K562 (cell line): Measurements from ENCODE around the gene BRAP. TPM values are rescaled to one million over a fixed set of nuclear protein-coding genes. Genes with fewer than 3 reads are reported as not detected.

Experiments
- ATAC-seq: fragments of 200-7000 bp; cut with Tn5 transposase; 3 replicates; pipeline ENCODE4 v1.9.1; 2020; ENCODE audit warnings: moderate library complexity
- BruUV-seq: library from RNA; stranded (reverse); fragments of 400-500 nt; replicated peaks from 2 replicates; lab custom pipeline; 2021; lab: Mats Ljungman, UMichigan
- CTCF ChIA-PET: fragments of 300-600 bp; formaldehyde crosslinking; extraction: SDS; loops from one replicate; lab custom pipeline; 2021; ENCODE audit warnings: low intra/inter-chr PET ratio; lab: Yijun Ruan, JAX
- POLR2A ChIA-PET: fragments of 300-600, 350-650 bp; sonication (Branson Sonifier 250); formaldehyde crosslinking; extraction: SDS; loops from one replicate; lab custom pipeline; 2021; ENCODE audit warnings: antibody characterized with exemption, inconsistent platforms; lab: Yijun Ruan, JAX
- DNase-seq, 4 experiments: peaks; one replicate each; pipeline versions ENCODE4 v3.0.0 to v3.0.0-alpha.2; 2011 to 2018; ENCODE audit warnings: low spot score in 3 of 4, mixed read lengths in 3 of 4; ENCODE audit errors: extremely low read depth in 1 of 4
- FAIRE-seq: peaks from 2 replicates; lab custom pipeline; 2011; peaks lifted over from hg19 to GRCh38; lab: Jason Lieb, UNC
- H2AFZ ChIP-seq: 2 replicates; pipeline ENCODE4 v1.6.0; 2011; ENCODE audit warnings: low read depth, low read length, control low read depth, inconsistent platforms
- H3K27ac ChIP-seq: fragments of 200-600 bp; 3 replicates; pipeline ENCODE4 v1.8.0; 2011; ENCODE audit warnings: low read depth, mild to moderate bottlenecking, control low read depth, inconsistent platforms, low read length, moderate library complexity, mixed read lengths; ENCODE audit errors: extremely low read depth
- H3K27me3 ChIP-seq, 2 experiments: fragments of 300-600 bp in 1 of 2; 2 replicates in 1 of 2; 3 replicates in 1 of 2; pipeline versions ENCODE4 v1.6.0 to v1.8.0; 2011; ENCODE audit warnings: inconsistent platforms in 2 of 2, low read length in 2 of 2, mild to moderate bottlenecking in 1 of 2, mixed read lengths in 1 of 2, moderate library complexity in 1 of 2; ENCODE audit not compliant: control insufficient read depth in 2 of 2, insufficient read depth in 2 of 2
- H3K36me3 ChIP-seq: fragments of 300-600 bp; 3 replicates; pipeline ENCODE4 v1.8.0; 2011; ENCODE audit warnings: mild to moderate bottlenecking, low read length, inconsistent platforms; ENCODE audit not compliant: control insufficient read depth, insufficient read depth
- H3K4me1 ChIP-seq, 2 experiments: fragments of 200-600 bp in 1 of 2; replicated peaks in 1 of 2; 2 replicates in 1 of 2; 3 replicates in 1 of 2; pipeline versions ENCODE4 v1.5.1 to v1.8.0; 2011; ENCODE audit warnings: inconsistent platforms in 2 of 2, low read length in 2 of 2, mild to moderate bottlenecking in 1 of 2, mixed read lengths in 1 of 2, moderate library complexity in 1 of 2; ENCODE audit not compliant: control insufficient read depth in 2 of 2, insufficient read depth in 2 of 2
- H3K4me2 ChIP-seq: 2 replicates; pipeline ENCODE4 v1.6.1; 2011; ENCODE audit warnings: low read length, control low read depth, inconsistent platforms, mixed read lengths; ENCODE audit not compliant: insufficient read depth
- H3K4me3 ChIP-seq: fragments of 200-600 bp; sonication (generic), shearing (Covaris generic); 2 replicates; pipeline ENCODE4 v1.5.1; 2016; ENCODE audit warnings: control low read depth, inconsistent platforms
- H3K79me2 ChIP-seq: fragments of 200-600 bp; 3 replicates; pipeline ENCODE4 v1.8.0; 2011; ENCODE audit warnings: low read length, inconsistent platforms; ENCODE audit not compliant: control insufficient read depth, insufficient read depth
- H3K9ac ChIP-seq, 2 experiments: 2 replicates each; pipeline versions ENCODE4 v1.6.0 to v1.6.1; 2011; ENCODE audit warnings: low read depth in 2 of 2, low read length in 2 of 2, control low read depth in 1 of 2, inconsistent platforms in 1 of 2, mild to moderate bottlenecking in 1 of 2, mixed read lengths in 1 of 2; ENCODE audit not compliant: insufficient read depth in 1 of 2
- H3K9me1 ChIP-seq: one replicate; pipeline ENCODE4 v1.6.0; 2011; ENCODE audit warnings: inconsistent platforms, mild to moderate bottlenecking, low read length, moderate library complexity; ENCODE audit not compliant: control insufficient read depth, insufficient read depth
- H3K9me3 ChIP-seq: replicated peaks from 2 replicates; pipeline ENCODE4 v1.5.1; 2011; ENCODE audit warnings: low read depth, low read length, inconsistent platforms; ENCODE audit not compliant: control insufficient read depth, insufficient read depth
- H4K20me1 ChIP-seq: replicated peaks from 2 replicates; pipeline ENCODE4 v1.6.1; 2011; ENCODE audit warnings: low read length, inconsistent platforms, mixed read lengths; ENCODE audit not compliant: control insufficient read depth, insufficient read depth
- ATF1 ChIP-seq, 2 experiments: fragments of 450-650 bp in 1 of 2; IDR thresholded peaks; 2 replicates each; pipeline ENCODE4 v1.6.1; 2016; ENCODE audit warnings: missing compliant biosample characterization in 1 of 2, missing genetic modification characterization in 1 of 2
- SRSF7 ChIP-seq: fragments of 200-400 bp; formaldehyde crosslinking; optimal IDR thresholded peaks from 2 replicates; pipeline ENCODE3; 2017; ENCODE audit warnings: mild to moderate bottlenecking, low read depth, low read length
- XRCC3 ChIP-seq: fragments of 450-650 bp; IDR thresholded peaks from 2 replicates; pipeline ENCODE4 v1.6.1; 2017; ENCODE audit warnings: mild to moderate bottlenecking, moderate library complexity
- ZBTB7A ChIP-seq: IDR thresholded peaks from 2 replicates; pipeline ENCODE4 v1.6.1; 2011; ENCODE audit warnings: low read depth, mild to moderate bottlenecking, low read length, moderate library complexity, borderline replicate concordance; ENCODE audit not compliant: control insufficient read depth
- WGBS: fragments of 100-300 bp; shearing (Covaris generic); methylation state at CpG from one replicate; pipeline ENCODE4 v1.1.6; 2016; ENCODE audit warnings: low coverage, mixed read lengths; ENCODE audit not compliant: insufficient coverage; ENCODE audit errors: missing lambda C conversion rate; 5-methylcytosine and 5-hydroxymethylcytosine counted together
- in situ Hi-C: fragments of 300-500 bp; cut with MboI; formaldehyde crosslinking; loops from 4 replicates; pipeline ENCODE4 v1.15.0; 2018; ENCODE audit warnings: inconsistent platforms, mixed read lengths
- intact Hi-C: fragments of 100-400 bp; cut with micrococcal nuclease; formaldehyde crosslinking; loops from 2 replicates; pipeline ENCODE4 v1.14.2; 2022
- polyA plus RNA-seq, 8 experiments: library from polyadenylated mRNA; depleted of rRNA in 4 of 8; stranded (reverse) in 5 of 8; unstranded in 3 of 8; fragments of >200 nt; fragmentation: Nextera tagmentation in 2 of 8; fragmentation: Illumina TruSeq in 1 of 8; extraction: Ambion mirVana in 2 of 8; extraction: Trizol in 1 of 8; gene quantifications; 2 replicates each; pipeline versions ENCODE4 v1.2.1 to v1.2.3, GENCODE V29; 2011 to 2014; ENCODE audit warnings: inconsistent platforms in 1 of 8, missing spikeins in 1 of 8
- total RNA-seq, 7 experiments: library from RNA; depleted of rRNA in 6 of 7; stranded (reverse); fragments of >200 nt in 6 of 7; fragmentation: Illumina TruSeq in 2 of 7; extraction: Trizol in 2 of 7; gene quantifications; 2 replicates each; pipeline versions ENCODE4 v1.2.1 to v1.2.3, GENCODE V29; 2011 to 2021; ENCODE audit warnings: low replicate concordance in 1 of 7
- TF ChIP-seq, protein P1 (sequence below): fragments of 250-450 bp; sonication (Bioruptor Pico); IDR thresholded peaks from 2 replicates; pipeline ENCODE4 v1.5.1; 2021; ENCODE audit warnings: mild to moderate bottlenecking
- TF ChIP-seq, protein P2 (sequence below): fragments of 450-650 bp; formaldehyde crosslinking; IDR thresholded peaks from 2 replicates; pipeline ENCODE4 v1.4.0; 2022; ENCODE audit warnings: mild to moderate bottlenecking, moderate library complexity
- TF ChIP-seq, protein P3 (sequence below), 2 experiments: fragments of 450-650 bp in 1 of 2; sonication (generic) in 1 of 2; formaldehyde crosslinking; conservative IDR thresholded peaks; 2 replicates each; pipeline versions ENCODE4 v1.4.0 to v1.8.1; 2020 to 2022; ENCODE audit warnings: mild to moderate bottlenecking in 1 of 2, missing genetic modification reagents in 1 of 2
- TF ChIP-seq, protein P4 (sequence below): sonication (generic); formaldehyde crosslinking; IDR thresholded peaks from 2 replicates; pipeline ENCODE4 v1.8.1; 2022; ENCODE audit warnings: missing genetic modification reagents

The BRAP gene
- total and polyA plus RNA-seq, 9 of the 15 experiments (the other 6 are each of a cell fraction or from before 2014, with no cell fraction given), result 2.2 to 32.6 (median 27.5) TPM

DNA sequence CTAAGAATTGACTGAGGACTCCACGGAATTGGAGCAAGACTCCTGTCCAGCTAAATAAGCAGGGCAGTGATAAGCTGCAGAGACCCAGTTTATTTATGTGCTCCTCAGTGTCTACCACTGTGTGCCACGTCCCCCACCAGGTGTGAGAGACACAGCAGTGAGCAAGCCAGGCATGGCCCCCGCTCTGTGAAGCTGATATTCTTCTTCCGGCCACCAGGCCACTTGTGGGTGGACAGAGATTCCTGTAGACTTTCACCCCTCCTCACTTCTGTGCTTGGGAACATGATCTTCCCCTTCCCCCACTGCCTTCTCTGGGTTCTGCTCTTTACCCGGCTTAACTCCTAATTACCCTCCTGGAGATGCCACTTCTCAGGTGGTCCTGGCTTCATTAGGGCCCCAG is 21.3 kb downstream of the BRAP start:
- BruUV-seq, result no TSS peak
- in situ Hi-C loops, result no loop called here
- CTCF ChIA-PET, result no interaction called here

More for the DNA sequence above, 21.3 kb downstream of the BRAP start:
- Histone ChIP-seq H2AFZ (no peak overlapping the region), H3K4me1 (no peaks in the 10 kb centered on the region), H3K4me3 (no peak overlapping the region), H3K27me3 (no peaks in the 10 kb centered on the region), H3K9me3 (no peaks in the 10 kb centered on the region), H3K79me2 (no peaks in the 10 kb centered on the region), H3K4me2 (no peak overlapping the region), H4K20me1 (no peaks in the 10 kb centered on the region), H3K9ac (no peak overlapping the region), H3K36me3 (peaks cover 72% of the 10 kb centered on the region), H3K27ac (no peak overlapping the region), H3K9me1 (no peaks in the 10 kb centered on the region)
- WGBS, result 88% methylated on average over 5 of the region's 5 CpGs
- ATAC-seq (peak; percentile 66), DNase-seq (no peak), FAIRE-seq (no peak)
- TF ChIP-seq, protein P1, sequence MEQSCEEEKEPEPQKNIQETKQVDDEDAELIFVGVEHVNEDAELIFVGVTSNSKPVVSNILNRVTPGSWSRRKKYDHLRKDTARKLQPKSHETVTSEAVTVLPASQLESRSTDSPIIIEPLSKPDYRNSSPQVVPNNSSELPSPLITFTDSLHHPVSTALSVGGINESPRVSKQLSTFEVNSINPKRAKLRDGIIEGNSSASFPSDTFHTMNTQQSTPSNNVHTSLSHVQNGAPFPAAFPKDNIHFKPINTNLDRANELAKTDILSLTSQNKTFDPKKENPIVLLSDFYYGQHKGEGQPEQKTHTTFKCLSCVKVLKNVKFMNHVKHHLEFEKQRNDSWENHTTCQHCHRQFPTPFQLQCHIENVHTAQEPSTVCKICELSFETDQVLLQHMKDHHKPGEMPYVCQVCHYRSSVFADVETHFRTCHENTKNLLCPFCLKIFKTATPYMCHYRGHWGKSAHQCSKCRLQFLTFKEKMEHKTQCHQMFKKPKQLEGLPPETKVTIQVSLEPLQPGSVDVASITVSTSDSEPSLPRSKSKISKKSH, result no peak
- TF ChIP-seq ZBTB7A, result no peak
- no peak for TF ChIP-seq SRSF7
- no peak for TF ChIP-seq ATF1 (CRISPR knock-in tag; IDR thresholded peaks at IDR 0.05)
- no peak for TF ChIP-seq ATF1 (tag; IDR thresholded peaks at IDR 0.05)
- TF ChIP-seq, protein P2, sequence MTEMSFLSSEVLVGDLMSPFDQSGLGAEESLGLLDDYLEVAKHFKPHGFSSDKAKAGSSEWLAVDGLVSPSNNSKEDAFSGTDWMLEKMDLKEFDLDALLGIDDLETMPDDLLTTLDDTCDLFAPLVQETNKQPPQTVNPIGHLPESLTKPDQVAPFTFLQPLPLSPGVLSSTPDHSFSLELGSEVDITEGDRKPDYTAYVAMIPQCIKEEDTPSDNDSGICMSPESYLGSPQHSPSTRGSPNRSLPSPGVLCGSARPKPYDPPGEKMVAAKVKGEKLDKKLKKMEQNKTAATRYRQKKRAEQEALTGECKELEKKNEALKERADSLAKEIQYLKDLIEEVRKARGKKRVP (CRISPR knock-in tag), result no peak
- TF ChIP-seq, protein P3, sequence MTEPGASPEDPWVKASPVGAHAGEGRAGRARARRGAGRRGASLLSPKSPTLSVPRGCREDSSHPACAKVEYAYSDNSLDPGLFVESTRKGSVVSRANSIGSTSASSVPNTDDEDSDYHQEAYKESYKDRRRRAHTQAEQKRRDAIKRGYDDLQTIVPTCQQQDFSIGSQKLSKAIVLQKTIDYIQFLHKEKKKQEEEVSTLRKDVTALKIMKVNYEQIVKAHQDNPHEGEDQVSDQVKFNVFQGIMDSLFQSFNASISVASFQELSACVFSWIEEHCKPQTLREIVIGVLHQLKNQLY (CRISPR knock-in tag; conservative IDR thresholded peaks at IDR 0.05), result no peak
- TF ChIP-seq, protein P4, sequence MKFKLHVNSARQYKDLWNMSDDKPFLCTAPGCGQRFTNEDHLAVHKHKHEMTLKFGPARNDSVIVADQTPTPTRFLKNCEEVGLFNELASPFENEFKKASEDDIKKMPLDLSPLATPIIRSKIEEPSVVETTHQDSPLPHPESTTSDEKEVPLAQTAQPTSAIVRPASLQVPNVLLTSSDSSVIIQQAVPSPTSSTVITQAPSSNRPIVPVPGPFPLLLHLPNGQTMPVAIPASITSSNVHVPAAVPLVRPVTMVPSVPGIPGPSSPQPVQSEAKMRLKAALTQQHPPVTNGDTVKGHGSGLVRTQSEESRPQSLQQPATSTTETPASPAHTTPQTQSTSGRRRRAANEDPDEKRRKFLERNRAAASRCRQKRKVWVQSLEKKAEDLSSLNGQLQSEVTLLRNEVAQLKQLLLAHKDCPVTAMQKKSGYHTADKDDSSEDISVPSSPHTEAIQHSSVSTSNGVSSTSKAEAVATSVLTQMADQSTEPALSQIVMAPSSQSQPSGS, result no peak
- no peak for TF ChIP-seq XRCC3
- POLR2A ChIA-PET, result interaction anchor here (1.2 to 1.8 kb wide), 3 partner anchors 10 to 28 kb away, joined by 3 to 5 read pairs (median 3); no protein-coding TSS in a partner anchor
- intact Hi-C loops, result no loop called here
